GM04504 (cell line): ENCODE results near the gene FGGY.
A peak's percentile ranks its signal among the peaks of the same experiment; 100 is the strongest.
"Not testable (repeated sequence)": the region's sequence is repeated elsewhere in the genome, so short reads cannot be mapped to it uniquely, and the experiment has no call there.

Experiments used
- DNase-seq: peaks from one replicate; pipeline ENCODE4 v3.0.0-alpha.2; 2012; ENCODE audit warnings: low read depth

The FGGY gene

GRCh38 chr1:59549903-59550302 is 253.0 kb downstream of the FGGY start:
- DNase-seq, result peak; percentile 65

GRCh38 chr1:59552007-59552406 is 255.1 kb downstream of the FGGY start:
- no peak for DNase-seq

GRCh38 chr1:59553371-59553770 is 256.5 kb downstream of the FGGY start:
- DNase-seq, result no peak

GRCh38 chr1:59554011-59554663 is 257.2 kb downstream of the FGGY start:
- no peak for DNase-seq

GRCh38 chr1:59554752-59555151 is 257.9 kb downstream of the FGGY start:
- DNase-seq, result no peak

GRCh38 chr1:59556398-59556797 is 259.5 kb downstream of the FGGY start:
- no peak for DNase-seq

- DNase-seq, result no peak
Observed at GRCh38 chr1:59556802-59557548, 260.1 kb downstream of the FGGY start.

GRCh38 chr1:59557549-59557885 is 260.6 kb downstream of the FGGY start:
- DNase-seq, result no peak

GRCh38 chr1:59558580-59558979 is 261.7 kb downstream of the FGGY start:
- DNase-seq, result not testable (repeated sequence)

- no peak for DNase-seq
Observed at GRCh38 chr1:59560807-59561450, 264.0 kb downstream of the FGGY start.

GRCh38 chr1:59561796-59562195 is 264.9 kb downstream of the FGGY start:
- DNase-seq, result no peak

GRCh38 chr1:59564192-59564891 is 267.4 kb downstream of the FGGY start:
- no peak for DNase-seq

GRCh38 chr1:59565611-59566410 is 268.9 kb downstream of the FGGY start:
- peak; percentile 97 for DNase-seq

- no peak for DNase-seq
Observed at GRCh38 chr1:59568158-59568935, 271.5 kb downstream of the FGGY start.

- no peak for DNase-seq
Observed at GRCh38 chr1:59569198-59569597, 272.3 kb downstream of the FGGY start.

GRCh38 chr1:59570524-59570923 is 273.6 kb downstream of the FGGY start:
- DNase-seq, result no peak

GRCh38 chr1:59574085-59574484 is 277.2 kb downstream of the FGGY start:
- DNase-seq, result peak; percentile 60

- no peak for DNase-seq
Observed at GRCh38 chr1:59577774-59578173, 280.9 kb downstream of the FGGY start.

- no peak for DNase-seq
Observed at GRCh38 chr1:59579222-59579621, 282.3 kb downstream of the FGGY start.

- no peak for DNase-seq
Observed at GRCh38 chr1:59580257-59580656, 283.4 kb downstream of the FGGY start.

- DNase-seq, result not testable (repeated sequence)
Observed at GRCh38 chr1:59592410-59592809, 295.5 kb downstream of the FGGY start.
